Kidney capillary endothelial cell (primary cell): ENCODE measurements around the gene ARL6IP5.
A peak's percentile ranks its signal among the peaks of the same experiment; 100 is the strongest.

Experiments used
- DNase-seq: peaks from one replicate; pipeline ENCODE4 v3.0.0-alpha.2; 2018; ENCODE audit warnings: low spot score

The ARL6IP5 gene

GRCh38 chr3:69084326-69085167 lies at the start of gene ARL6IP5:
ARL6IP5 (plus strand) TSS chr3:69084937; CDS start chr3:69085048, 111 bp downstream.
- DNase-seq: peak; percentile 90

DNA sequence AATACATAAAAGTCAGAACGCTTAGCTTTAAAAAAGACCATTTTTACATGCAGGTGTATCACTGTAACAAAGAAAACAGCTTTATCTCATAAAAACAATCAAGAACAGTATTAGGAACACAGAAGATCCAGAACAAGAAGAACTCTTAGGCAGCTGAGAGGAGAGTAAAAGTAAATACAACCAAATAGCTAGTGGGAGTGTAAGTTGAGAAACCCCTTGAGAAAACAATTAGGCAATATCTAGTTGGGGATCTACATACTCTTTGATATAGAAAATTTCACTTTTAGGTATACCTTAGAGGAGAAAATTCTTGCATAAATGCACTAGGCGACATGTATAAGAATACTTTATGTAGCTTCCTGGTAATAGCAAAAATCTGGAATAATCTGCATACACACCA lies 40.1 kb upstream of the ARL6IP5 start:
- DNase-seq: no peak

GRCh38 chr3:69048990-69049389 lies 35.7 kb upstream of the ARL6IP5 start:
- no peak for DNase-seq

DNA sequence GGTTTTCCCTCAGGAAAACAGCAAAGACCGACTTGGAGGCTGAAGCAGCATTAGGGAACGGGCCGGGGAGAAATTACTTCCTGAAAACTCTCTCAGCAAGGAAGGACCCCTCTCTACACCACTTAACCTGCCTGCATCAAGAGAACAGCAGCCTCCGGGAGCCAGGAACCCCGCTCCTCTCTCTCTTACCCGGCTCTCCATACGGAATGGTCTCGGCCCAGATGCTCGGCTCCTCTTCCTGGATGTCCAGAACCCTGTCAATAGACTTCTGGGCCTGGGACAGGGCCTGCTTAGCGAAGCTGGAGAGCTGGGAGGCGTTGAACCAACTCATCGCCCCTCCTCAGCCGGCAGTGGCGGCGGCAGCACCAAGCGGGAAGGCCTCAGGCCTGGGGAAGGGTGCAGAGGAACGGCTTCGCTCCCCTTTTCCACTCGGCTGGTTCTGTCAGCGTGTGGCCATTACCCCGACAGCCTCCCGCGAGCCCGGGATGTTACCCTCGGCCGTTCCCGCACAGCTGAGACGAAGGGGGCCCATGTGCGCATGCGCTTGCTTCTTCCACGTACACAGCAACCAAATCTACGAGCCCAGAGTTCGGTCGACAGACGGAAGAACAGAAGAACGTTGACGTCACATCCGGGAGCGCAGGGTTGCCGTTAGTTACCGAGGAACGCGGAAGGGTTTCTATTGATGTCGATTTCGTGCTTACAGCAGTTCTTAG lies 32.8 kb upstream of the ARL6IP5 start, which contains the start of gene TMF1:
TSS of gene TMF1 (minus strand) at position 578 of the 716 bp plus-strand sequence. CDS start at position 331, 247 bp downstream.
- peak; percentile 98 for DNase-seq

- DNase-seq: no peak
Measured at GRCh38 chr3:69052472-69052898, 32.3 kb upstream of the ARL6IP5 start.

- DNase-seq: no peak
Measured at GRCh38 chr3:69058180-69058946, 26.4 kb upstream of the ARL6IP5 start.

- no peak for DNase-seq
Measured at GRCh38 chr3:69058947-69059224, 25.9 kb upstream of the ARL6IP5 start.

DNA sequence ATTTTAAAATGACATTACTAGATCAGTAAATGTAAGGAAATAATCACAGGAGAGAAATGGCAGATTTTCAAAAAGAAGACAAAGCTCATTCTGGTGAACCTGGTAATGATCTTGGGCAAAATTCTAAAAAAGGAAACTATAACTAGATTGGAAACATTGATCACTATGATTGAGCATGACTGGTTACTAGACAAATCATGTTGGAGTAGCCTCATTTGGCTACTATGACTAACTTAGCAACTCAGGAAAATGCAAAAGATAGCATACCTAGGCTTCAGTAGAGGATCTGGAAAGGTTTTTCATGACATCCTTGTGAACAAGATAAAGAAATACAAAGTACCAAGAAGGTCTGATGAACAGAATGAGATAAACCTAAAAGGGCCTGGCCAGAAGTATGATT lies 25.0 kb upstream of the ARL6IP5 start:
- DNase-seq: no peak

- no peak for DNase-seq
Measured at GRCh38 chr3:69063636-69064035, 21.1 kb upstream of the ARL6IP5 start.

DNA sequence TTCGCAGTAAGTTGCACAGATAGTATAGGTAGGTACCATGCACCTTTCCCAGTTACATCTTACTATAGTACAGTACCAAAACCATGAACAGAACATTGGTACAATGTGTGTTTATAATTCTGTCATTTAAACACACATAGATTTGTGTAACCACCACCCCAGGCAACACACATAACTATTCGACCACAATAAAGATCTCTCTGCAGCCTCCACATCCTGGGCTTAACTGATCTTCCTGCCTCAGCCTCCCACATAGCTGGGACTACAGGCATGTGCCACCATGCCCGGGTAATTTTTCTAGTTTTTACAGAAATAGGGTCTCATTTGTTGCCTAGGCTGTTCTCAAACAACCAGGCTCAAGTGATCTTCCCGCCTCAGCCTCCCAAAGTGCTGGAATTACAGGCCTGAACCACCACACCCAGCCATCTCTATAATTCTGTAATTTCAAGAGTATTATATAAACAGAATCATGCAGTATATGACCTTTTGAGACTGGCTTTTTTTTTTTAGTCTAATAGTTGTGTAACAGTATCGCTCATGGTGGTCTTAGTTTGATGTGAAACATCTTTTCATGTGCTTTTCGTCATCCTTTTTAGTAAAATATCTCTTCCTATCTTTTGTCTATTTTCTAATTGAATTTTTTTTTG lies 19.3 kb upstream of the ARL6IP5 start:
- no peak for DNase-seq

GRCh38 chr3:69066121-69066520 lies 18.6 kb upstream of the ARL6IP5 start:
- DNase-seq: no peak

- DNase-seq: no peak
Measured at GRCh38 chr3:69072928-69073327, 11.8 kb upstream of the ARL6IP5 start.

GRCh38 chr3:69079269-69080159 lies 5.2 kb upstream of the ARL6IP5 start:
- DNase-seq: no peak

GRCh38 chr3:69080233-69080920 lies 4.4 kb upstream of the ARL6IP5 start, which contains the start of gene UBA3:
UBA3 (minus strand) TSS chr3:69080365; CDS start chr3:69080353, 12 bp downstream.
- DNase-seq: peak; percentile 86

GRCh38 chr3:69081583-69082262 lies 3.0 kb upstream of the ARL6IP5 start:
- DNase-seq: no peak

GRCh38 chr3:69082361-69082760 lies 2.4 kb upstream of the ARL6IP5 start:
- no peak for DNase-seq

GRCh38 chr3:69082805-69083204 lies 1.9 kb upstream of the ARL6IP5 start:
- no peak for DNase-seq

DNA sequence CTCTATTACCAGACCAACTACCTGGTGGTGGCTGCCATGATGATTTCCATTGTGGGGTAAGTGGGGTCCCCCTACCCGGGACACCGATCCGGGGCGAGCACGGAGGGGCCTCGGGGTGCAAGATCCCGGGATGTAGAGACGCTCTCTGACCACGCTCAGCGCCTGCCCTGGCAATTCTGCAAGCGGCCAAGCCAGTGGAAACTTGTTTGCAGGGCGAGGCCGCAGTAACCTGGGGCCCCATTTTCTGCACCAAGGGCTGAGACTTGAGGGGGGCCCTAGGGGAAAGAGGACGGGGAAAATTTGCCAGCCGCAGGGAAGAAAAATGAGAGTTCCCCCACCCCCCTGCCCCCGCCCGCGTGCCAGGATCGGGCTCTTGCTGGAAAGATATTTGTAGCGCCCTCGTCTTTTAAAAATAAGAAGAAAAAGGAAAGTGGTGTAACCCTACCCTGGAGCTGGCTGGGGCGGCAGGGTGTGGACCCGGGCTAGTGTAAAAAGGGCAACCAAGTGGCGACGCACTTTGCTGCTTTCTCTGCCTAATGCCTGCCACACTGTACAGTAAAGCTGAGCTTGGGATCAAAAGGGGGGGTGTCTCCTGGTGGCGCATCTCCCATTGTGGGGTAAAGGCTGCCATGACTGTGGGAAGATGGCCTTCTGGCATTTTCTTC lies 563 bp downstream of the ARL6IP5 start:
- no peak for DNase-seq
